Thoracic aorta (tissue), 2 donors: Measurements from ENCODE around the gene CPT1B. TPM values are rescaled to one million over a fixed set of nuclear protein-coding genes. Genes with fewer than 3 reads are reported as not detected.
"Not testable (repeated sequence)": the region's sequence is repeated elsewhere in the genome, so short reads cannot be mapped to it uniquely, and the experiment has no call there.

Experiments used
- ATAC-seq: fragments of 150-250 bp; one replicate; pipeline ENCODE4 v1.8.0; 2017; ENCODE audit warnings: low read depth; ENCODE audit not compliant: insufficient number of reproducible peaks, low FRiP score
- DNase-seq: peaks from one replicate; pipeline ENCODE4 v3.0.0-alpha.2; 2020; ENCODE audit warnings: low spot score
- H3K27ac ChIP-seq, 2 donors: fragments of 200-600 bp; sonication (generic); 1 replicate in 1 of 2; 2 replicates in 1 of 2; pipeline ENCODE4 v1.5.1; 2016; ENCODE audit warnings: mild to moderate bottlenecking in 2 of 2, moderate library complexity in 2 of 2
- H3K27me3 ChIP-seq: fragments of 200-600 bp; sonication (generic); replicated peaks from 2 replicates; pipeline ENCODE4 v1.6.0; 2016; ENCODE audit warnings: mild to moderate bottlenecking; ENCODE audit not compliant: insufficient read depth
- H3K36me3 ChIP-seq: fragments of 200-600 bp; sonication (generic); one replicate; pipeline ENCODE4 v1.5.1; 2016
- H3K4me1 ChIP-seq, 2 donors: fragments of 200-600 bp; sonication (generic); 1 replicate in 1 of 2; 2 replicates in 1 of 2; pipeline versions ENCODE4 v1.5.1 to v1.6.0; 2016; ENCODE audit warnings: low read depth in 2 of 2, mild to moderate bottlenecking in 1 of 2; ENCODE audit not compliant: control insufficient read depth in 1 of 2
- H3K4me3 ChIP-seq: fragments of 200-600 bp; sonication (generic); 2 replicates; pipeline ENCODE4 v1.5.1; 2016; ENCODE audit warnings: mild to moderate bottlenecking
- H3K9me3 ChIP-seq: fragments of 200-600 bp; sonication (generic); 2 replicates; pipeline ENCODE4 v1.5.1; 2016
- CTCF ChIP-seq: fragments of 200-600 bp; sonication (generic); IDR thresholded peaks from one replicate; pipeline ENCODE4 v1.5.1; 2019; ENCODE audit warnings: antibody characterized with exemption
- total RNA-seq, 2 donors: library from RNA; depleted of rRNA; stranded (reverse); fragments of >200 nt; gene quantifications; one replicate each; pipeline versions ENCODE4 v1.1.0 to v1.2.3, GENCODE V29; 2016

CPT1B gene
- total RNA-seq, 2 donors from 2014 or later: 14.6 to 21.4 TPM

DNA sequence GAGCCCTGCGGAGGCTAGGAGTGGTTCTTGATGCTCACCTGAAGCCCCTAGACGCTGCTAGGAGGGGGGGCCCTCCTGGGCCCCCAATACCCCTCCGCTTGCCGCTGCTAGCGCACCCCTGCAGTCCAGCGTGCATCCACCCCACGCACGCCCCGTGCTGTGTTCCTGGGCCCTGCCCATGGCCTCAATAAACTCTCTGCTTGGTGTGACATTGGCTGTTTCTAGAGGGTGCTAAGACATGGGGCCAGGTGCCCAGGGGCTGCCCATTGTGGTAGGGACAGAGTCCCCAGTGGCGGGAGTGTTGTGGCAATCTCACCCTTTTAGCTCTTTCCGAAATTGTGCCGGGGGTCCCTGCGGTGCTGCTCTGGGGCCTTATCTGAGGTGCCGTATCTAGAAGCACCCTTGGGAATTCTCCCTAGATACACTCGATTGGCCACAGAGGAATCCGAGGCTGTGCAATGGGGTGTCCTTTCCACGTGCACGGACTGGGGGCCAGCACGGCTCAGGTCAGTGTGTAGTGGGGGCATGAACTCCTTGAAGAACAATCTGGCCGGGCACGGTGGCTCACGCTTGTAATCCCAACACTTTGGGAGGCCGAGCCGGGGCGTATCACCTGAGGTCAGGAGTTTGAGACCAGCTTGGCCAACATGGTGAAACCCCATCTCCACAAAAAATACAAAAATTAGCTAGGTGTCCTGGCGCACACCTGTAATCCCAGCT lies 33.3 kb upstream of the CPT1B start:
- H3K4me3 ChIP-seq: no peak overlapping the region
- H3K9me3 ChIP-seq: no peaks in the 10 kb centered on the region
- no peak overlapping the region for H3K27ac ChIP-seq
- ATAC-seq (no peak), DNase-seq (no peak)
- H3K4me1 ChIP-seq: no peaks in the 10 kb centered on the region
- no peaks in the 10 kb centered on the region for H3K36me3 ChIP-seq
- no peak for TF ChIP-seq CTCF
- H3K27me3 ChIP-seq: peaks cover 4% of the 10 kb centered on the region

DNA sequence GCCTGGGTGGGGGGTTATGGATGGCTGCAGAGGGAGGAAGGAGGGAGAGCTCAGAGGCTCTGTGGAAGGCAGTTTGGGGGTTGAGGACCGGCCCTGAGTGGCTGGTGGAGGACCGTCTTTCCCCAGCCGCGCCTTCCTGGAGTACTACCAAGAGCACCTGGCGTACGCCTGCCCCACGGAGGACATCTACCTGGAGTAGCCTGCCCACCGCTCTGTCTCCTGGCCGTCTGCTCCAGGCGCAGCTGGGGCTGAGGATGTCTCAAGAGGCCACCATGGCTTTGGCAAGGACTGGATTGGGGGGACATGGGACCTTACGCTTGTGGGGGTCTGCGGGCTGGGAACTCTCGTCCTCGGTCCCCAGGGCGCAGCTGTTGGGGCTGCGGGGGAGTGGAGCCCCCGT lies 32.4 kb upstream of the CPT1B start:
- no peak overlapping the region for H3K4me3 ChIP-seq
- DNase-seq (no peak), ATAC-seq (no peak)
- no peaks in the 10 kb centered on the region for H3K4me1 ChIP-seq
- no peak overlapping the region for H3K27ac ChIP-seq
- no peaks in the 10 kb centered on the region for H3K36me3 ChIP-seq
- TF ChIP-seq CTCF: no peak
- no peaks in the 10 kb centered on the region for H3K9me3 ChIP-seq
- H3K27me3 ChIP-seq: peaks cover 4% of the 10 kb centered on the region

- Histone ChIP-seq H3K4me3 (no peak overlapping the region), H3K27me3 (peaks cover 4% of the 10 kb centered on the region), H3K27ac (no peak overlapping the region), H3K4me1 (no peaks in the 10 kb centered on the region), H3K36me3 (no peaks in the 10 kb centered on the region), H3K9me3 (no peaks in the 10 kb centered on the region)
- TF ChIP-seq CTCF: no peak
- DNase-seq: no peak
- no peak for ATAC-seq
These were observed 31.8 kb upstream of the CPT1B start for GRCh38 chr22:50610041-50610451.

DNA sequence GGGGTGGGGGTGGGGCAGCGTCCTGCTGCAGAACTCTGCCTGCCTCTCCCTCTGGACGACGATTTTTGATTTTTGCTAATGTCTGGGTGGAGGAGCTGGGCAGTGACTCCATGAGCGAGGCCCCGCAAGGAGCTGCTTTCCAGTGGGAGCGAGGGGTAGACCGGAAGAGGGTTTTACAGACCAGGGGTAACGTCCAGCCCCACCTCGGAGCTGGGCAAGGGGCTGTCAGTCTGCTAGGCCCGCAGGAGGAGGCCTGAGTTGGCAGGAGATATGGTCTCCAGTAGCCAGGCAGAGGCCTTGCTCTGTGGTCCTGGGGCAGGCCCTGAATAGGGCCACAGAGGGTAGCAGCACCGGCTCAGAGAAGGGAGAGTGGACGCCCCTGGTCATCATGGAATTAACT lies 31.4 kb upstream of the CPT1B start:
- Histone ChIP-seq H3K36me3 (no peaks in the 10 kb centered on the region), H3K9me3 (no peaks in the 10 kb centered on the region), H3K27ac (no peak overlapping the region), H3K27me3 (peaks cover 4% of the 10 kb centered on the region), H3K4me1 (no peaks in the 10 kb centered on the region), H3K4me3 (no peak overlapping the region)
- TF ChIP-seq CTCF: no peak
- DNase-seq: no peak
- no peak for ATAC-seq

- no peak overlapping the region for H3K27ac ChIP-seq
- DNase-seq: no peak
- H3K4me1 ChIP-seq: no peaks in the 10 kb centered on the region
- H3K27me3 ChIP-seq: peaks cover 4% of the 10 kb centered on the region
- H3K36me3 ChIP-seq: no peaks in the 10 kb centered on the region
- no peak for ATAC-seq
- H3K9me3 ChIP-seq: no peaks in the 10 kb centered on the region
- H3K4me3 ChIP-seq: no peak overlapping the region
- TF ChIP-seq CTCF: no peak
These were observed 30.8 kb upstream of the CPT1B start for GRCh38 chr22:50608996-50609395.

DNA sequence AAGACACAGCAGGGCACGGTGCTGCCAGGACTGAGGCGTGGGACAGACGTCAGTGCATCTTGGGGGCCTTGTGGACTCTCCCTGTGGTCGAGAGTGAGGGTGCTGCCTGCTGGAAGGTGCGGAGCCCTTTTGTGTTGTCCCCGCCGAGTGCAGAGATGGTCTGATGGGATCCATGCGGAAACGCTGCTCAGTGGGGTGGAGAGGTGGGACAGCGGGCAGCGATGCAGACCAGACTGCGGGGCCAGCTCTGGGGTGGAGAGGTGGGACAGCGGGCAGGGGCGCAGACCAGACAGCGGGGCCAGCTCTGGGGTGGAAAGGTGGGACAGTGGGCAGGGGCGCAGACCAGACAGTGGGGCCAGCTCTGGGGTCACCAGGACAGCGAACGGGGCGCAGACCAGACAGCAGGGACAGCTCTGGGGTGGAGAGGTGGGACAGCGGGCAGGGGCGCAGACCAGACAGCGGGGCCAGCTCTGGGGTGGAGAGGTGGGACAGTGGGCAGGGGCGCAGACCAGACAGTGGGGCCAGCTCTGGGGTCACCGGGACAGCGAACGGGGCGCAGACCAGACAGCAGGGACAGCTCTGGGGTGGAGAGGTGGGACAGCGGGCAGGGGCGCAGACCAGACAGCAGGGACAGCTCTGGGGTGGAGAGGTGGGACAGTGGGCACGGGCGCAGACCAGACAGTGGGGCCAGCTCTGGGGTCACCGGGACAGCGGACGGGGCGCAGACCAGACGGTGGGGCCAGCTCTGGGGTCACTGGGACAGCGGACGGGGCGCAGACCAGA lies 30.0 kb upstream of the CPT1B start:
- not testable (repeated sequence) for H3K27me3 ChIP-seq, H3K9me3 ChIP-seq, H3K27ac ChIP-seq, H3K4me1 ChIP-seq, H3K4me3 ChIP-seq, ATAC-seq, H3K36me3 ChIP-seq, DNase-seq
